Uterus (tissue), 2 donors: ENCODE measurements around the gene NAPSA.

ENCODE experiments used
- POLR2A ChIP-seq, 2 donors: fragments of 450-650 bp; IDR thresholded peaks; one replicate each; pipeline ENCODE4 v1.6.1; 2016; ENCODE audit warnings: antibody characterized with exemption in 2 of 2, mild to moderate bottlenecking in 1 of 2, moderate library complexity in 1 of 2
- TF ChIP-seq, protein P1 (sequence below), 4 experiments: fragments of 200-600 bp in 2 of 4; fragments of 450-650 bp in 2 of 4; sonication (generic) in 2 of 4; IDR thresholded peaks; one replicate each; pipeline ENCODE4 v1.5.1; 2016 to 2019; ENCODE audit warnings: antibody characterized with exemption in 4 of 4, mild to moderate bottlenecking in 2 of 4, moderate library complexity in 1 of 4

DNA sequence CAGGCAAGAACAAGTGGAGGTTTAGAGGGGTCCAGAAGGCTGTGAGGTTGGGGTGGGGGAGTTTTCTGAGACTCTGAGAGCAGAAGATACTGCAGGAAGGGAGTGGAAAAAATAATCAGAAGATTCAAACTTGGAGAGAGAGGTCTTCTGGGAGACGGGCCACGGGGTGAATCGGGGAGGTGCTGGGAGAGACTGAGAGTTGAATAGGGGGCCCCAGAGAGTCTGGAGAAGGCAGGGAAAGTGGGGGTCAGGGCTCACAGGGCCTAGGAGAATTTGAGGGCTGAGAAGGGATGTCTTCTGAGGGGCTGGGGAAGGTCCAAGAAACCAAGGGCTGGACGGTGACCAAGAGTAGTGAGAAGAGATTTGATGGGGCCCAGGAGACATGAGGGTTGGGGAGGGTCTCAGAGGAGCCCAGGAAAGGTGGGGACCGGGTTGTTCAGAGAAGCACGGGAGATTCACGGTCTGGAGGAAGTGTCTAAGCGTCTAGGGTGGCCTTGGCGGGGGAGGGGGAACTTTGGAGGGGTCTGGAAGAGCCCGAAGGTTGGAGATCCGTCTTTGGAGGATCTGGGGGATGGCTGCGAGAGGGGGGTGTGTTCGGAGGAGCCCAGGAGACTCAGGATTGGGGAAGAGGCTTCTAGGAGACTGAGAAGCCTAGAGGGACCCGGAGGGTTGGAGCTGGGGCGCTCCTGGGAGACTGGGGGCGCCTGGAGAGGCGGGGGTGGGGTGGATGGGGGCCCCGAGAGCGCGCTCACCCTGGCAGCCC lies 37.8 kb downstream of the NAPSA start:
- TF ChIP-seq, protein P1, sequence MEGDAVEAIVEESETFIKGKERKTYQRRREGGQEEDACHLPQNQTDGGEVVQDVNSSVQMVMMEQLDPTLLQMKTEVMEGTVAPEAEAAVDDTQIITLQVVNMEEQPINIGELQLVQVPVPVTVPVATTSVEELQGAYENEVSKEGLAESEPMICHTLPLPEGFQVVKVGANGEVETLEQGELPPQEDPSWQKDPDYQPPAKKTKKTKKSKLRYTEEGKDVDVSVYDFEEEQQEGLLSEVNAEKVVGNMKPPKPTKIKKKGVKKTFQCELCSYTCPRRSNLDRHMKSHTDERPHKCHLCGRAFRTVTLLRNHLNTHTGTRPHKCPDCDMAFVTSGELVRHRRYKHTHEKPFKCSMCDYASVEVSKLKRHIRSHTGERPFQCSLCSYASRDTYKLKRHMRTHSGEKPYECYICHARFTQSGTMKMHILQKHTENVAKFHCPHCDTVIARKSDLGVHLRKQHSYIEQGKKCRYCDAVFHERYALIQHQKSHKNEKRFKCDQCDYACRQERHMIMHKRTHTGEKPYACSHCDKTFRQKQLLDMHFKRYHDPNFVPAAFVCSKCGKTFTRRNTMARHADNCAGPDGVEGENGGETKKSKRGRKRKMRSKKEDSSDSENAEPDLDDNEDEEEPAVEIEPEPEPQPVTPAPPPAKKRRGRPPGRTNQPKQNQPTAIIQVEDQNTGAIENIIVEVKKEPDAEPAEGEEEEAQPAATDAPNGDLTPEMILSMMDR (IDR thresholded peaks at IDR 0.05), result no peak
- TF ChIP-seq POLR2A (IDR thresholded peaks at IDR 0.05), result no peak
